Small intestine (tissue), 7 donors: ENCODE data around the gene NRM. TPM values are rescaled to one million over a fixed set of nuclear protein-coding genes. Genes with fewer than 3 reads are reported as not detected.

Experiments used
- DNase-seq, 2 donors: peaks; one replicate each; pipeline versions ENCODE4 v3.0.0 to v3.0.0-alpha.2; 2013
- FAIRE-seq: peaks from 2 replicates; lab custom pipeline; 2012; peaks lifted over from hg19 to GRCh38; lab: Jason Lieb, UNC
- H3K27ac ChIP-seq, 3 donors: one replicate each; pipeline ENCODE4 v1.5.1; 2013; ENCODE audit warnings: low read length in 2 of 3, mild to moderate bottlenecking in 2 of 3, control low read depth in 1 of 3, inconsistent platforms in 1 of 3, low read depth in 1 of 3, moderate library complexity in 1 of 3
- H3K27me3 ChIP-seq, 3 donors: one replicate each; pipeline ENCODE4 v1.6.1; 2013; ENCODE audit warnings: low read length in 3 of 3, inconsistent platforms in 1 of 3; ENCODE audit not compliant: control insufficient read depth in 3 of 3, insufficient read depth in 3 of 3
- H3K36me3 ChIP-seq, 3 donors: one replicate each; pipeline ENCODE4 v1.6.1; 2013; ENCODE audit warnings: low read length in 3 of 3, inconsistent platforms in 1 of 3, low read depth in 1 of 3, mild to moderate bottlenecking in 1 of 3, moderate library complexity in 1 of 3; ENCODE audit not compliant: control insufficient read depth in 3 of 3, insufficient read depth in 2 of 3
- H3K4me1 ChIP-seq, 3 donors: one replicate each; pipeline ENCODE4 v1.6.1; 2013; ENCODE audit warnings: low read length in 2 of 3, inconsistent platforms in 1 of 3, low read depth in 1 of 3, mild to moderate bottlenecking in 1 of 3, moderate library complexity in 1 of 3; ENCODE audit not compliant: control insufficient read depth in 3 of 3, insufficient read depth in 2 of 3
- H3K4me3 ChIP-seq, 3 donors: one replicate each; pipeline ENCODE4 v1.5.1; 2013; ENCODE audit warnings: low read length in 3 of 3, control low read depth in 1 of 3, inconsistent platforms in 1 of 3, low read depth in 1 of 3, mild to moderate bottlenecking in 1 of 3, moderate library complexity in 1 of 3
- H3K9me3 ChIP-seq, 2 donors: one replicate each; pipeline ENCODE4 v1.6.1; 2013; ENCODE audit warnings: low read depth in 1 of 2, low read length in 1 of 2; ENCODE audit not compliant: control insufficient read depth in 2 of 2, insufficient read depth in 1 of 2
- WGBS, 3 donors: extraction: QIAGEN DNeasy Blood & Tissue Kit; methylation state at CpG; one replicate each; pipeline ENCODE4 v1.1.7; 2013; 5-methylcytosine and 5-hydroxymethylcytosine counted together
- polyA plus RNA-seq, 4 donors: library from polyadenylated mRNA; stranded (reverse) in 3 of 4; unstranded in 1 of 4; fragments of 200-250 nt in 3 of 4; fragments of 120-200 nt in 1 of 4; gene quantifications; one replicate each; pipeline versions ENCODE4 v1.2.1 to v1.2.3, GENCODE V29; 2013
- donor health status: healthy with polysubstance abuse.
- donor health status: control.
- donor health status: control.
- donor health status: Bipolar disorder and iron deficiency.
- donor health status: healthy.

The NRM gene
- polyA plus RNA-seq, 4 donors = 1.1 to 14.2 (median 8.0) TPM

DNA sequence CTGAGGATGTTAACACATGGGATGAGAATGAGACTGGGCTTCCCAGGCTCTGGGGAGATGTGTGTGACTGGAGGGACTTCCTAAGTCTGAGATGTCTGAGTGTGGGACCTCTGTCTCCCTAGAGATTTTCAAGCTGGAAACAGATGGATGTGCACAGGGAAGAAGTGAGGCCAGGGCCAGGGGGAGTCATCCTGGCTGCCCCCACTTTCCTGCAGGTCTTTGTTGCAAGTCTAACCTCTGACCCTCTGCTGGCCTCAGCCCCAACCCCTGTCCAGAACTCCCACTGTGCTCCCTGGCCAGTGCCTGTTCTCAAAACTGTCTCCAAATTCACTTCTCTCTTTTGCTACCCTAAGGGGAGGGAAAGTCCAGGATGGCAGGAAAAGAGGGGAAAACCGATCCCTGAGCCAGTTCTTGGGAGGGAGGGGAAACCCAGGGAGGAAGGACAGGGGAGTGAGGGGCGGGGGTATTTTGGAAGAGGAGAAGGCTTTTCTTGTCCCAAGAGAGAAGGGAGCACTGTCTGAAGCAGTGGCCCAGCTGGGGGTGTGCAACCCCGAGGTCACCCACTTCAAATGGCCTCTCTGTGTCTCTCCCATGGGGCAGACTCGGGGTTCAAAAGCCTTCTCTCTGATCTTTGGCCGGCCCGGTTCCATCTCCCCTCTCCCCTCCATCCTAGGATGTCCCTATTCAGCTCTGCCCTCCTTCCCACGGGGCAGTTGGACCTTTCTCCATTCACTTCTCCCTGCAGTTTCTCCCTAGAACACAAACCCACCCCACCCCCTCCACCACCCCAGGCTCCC, 7.4 kb downstream of the NRM start:
- Histone ChIP-seq H3K36me3 (peaks cover 0 to 32% (median 0%) of the 10 kb centered on the region in 3 donors), H3K27me3 (peaks cover 0 to 18% (median 0%) of the 10 kb centered on the region in 3 donors), H3K9me3 (no peaks in the 10 kb centered on the region), H3K27ac (peak overlapping the region; percentile 36 to 94 (median 38)), H3K4me1 (peaks cover 0 to 28% (median 0%) of the 10 kb centered on the region in 3 donors), H3K4me3 (peak overlapping the region; percentile 37 to 81 (median 61))
- DNase-seq (no peak), FAIRE-seq (no peak)
- WGBS, 3 donors = 21 to 58% (median 53%) methylated on average over 7 of the region's 7 CpGs

- peaks cover 0 to 14% (median 0%) of the 10 kb centered on the region in 3 donors for H3K27me3 ChIP-seq
- peaks cover 0 to 19% (median 0%) of the 10 kb centered on the region in 3 donors for H3K4me1 ChIP-seq
- peak overlapping the region; percentile 37 to 81 (median 61) for H3K4me3 ChIP-seq
- peak overlapping the region; percentile 36 to 94 (median 38) for H3K27ac ChIP-seq
- no peaks in the 10 kb centered on the region for H3K9me3 ChIP-seq
- DNase-seq (peak; percentile 37 to 75), FAIRE-seq (no peak)
- WGBS, 3 donors = 24 to 68% (median 41%) methylated on average over 11 of the region's 11 CpGs
- peaks cover 0 to 40% (median 3%) of the 10 kb centered on the region in 3 donors for H3K36me3 ChIP-seq
Observed at GRCh38 chr6:30682143-30683117, 8.4 kb downstream of the NRM start.

DNA sequence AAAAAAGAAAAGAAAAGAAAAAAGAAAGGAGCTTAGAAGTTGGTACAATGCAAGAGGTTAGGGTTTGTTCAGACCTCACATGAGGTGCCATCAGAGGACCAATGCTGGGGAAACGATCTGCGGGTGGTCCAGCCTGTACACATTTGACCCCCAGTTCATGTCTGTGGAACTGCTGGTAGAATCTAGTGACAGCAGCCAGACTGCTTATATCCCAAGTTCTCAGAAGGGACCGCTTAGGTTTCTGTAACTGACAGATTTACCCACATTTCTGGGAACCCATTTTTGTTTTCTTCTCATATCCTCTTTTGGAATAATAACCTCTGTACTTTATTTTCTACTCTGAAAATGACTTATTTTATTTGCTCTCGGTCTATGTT, 9.0 kb downstream of the NRM start:
- Histone ChIP-seq H3K9me3 (no peaks in the 10 kb centered on the region), H3K27me3 (peaks cover 0 to 8% (median 0%) of the 10 kb centered on the region in 3 donors), H3K4me1 (peaks cover 0 to 17% (median 0%) of the 10 kb centered on the region in 3 donors), H3K27ac (peak overlapping the region; percentile 1 to 94 (median 36)), H3K36me3 (peaks cover 0 to 44% (median 8%) of the 10 kb centered on the region in 3 donors), H3K4me3 (peak overlapping the region in 2 of 3 donors; percentile 37 to 42)
- FAIRE-seq (no peak), DNase-seq (no peak)
- WGBS, 3 donors = 42 to 86% (median 52%) methylated on average over 4 of the region's 4 CpGs

GRCh38 chr6:30679765-30680535, 10.8 kb downstream of the NRM start:
- DNase-seq = no peak
- WGBS, 3 donors = 47 to 57% (median 51%) methylated on average over 7 of the region's 7 CpGs
- Histone ChIP-seq H3K27ac (peak overlapping the region in 1 of 3 donors; percentile 58), H3K4me3 (peak overlapping the region in 1 of 3 donors; percentile 29), H3K27me3 (no peaks in the 10 kb centered on the region), H3K9me3 (no peaks in the 10 kb centered on the region), H3K4me1 (peaks cover 0 to 10% (median 0%) of the 10 kb centered on the region in 3 donors), H3K36me3 (peaks cover 0 to 44% (median 15%) of the 10 kb centered on the region in 3 donors)
- FAIRE-seq = no peak

- Histone ChIP-seq H3K4me1 (peaks cover 0 to 10% (median 0%) of the 10 kb centered on the region in 3 donors), H3K36me3 (peaks cover 0 to 44% (median 15%) of the 10 kb centered on the region in 3 donors), H3K27ac (peak overlapping the region in 1 of 3 donors; percentile 58), H3K9me3 (no peaks in the 10 kb centered on the region), H3K27me3 (no peaks in the 10 kb centered on the region), H3K4me3 (peak overlapping the region in 1 of 3 donors; percentile 29)
- DNase-seq (peak; percentile 81 to 93), FAIRE-seq (no peak)
- WGBS, 3 donors = 3 to 8% (median 3%) methylated on average over 24 to 31 of the region's 31 CpGs
Observed at GRCh38 chr6:30678964-30679726, 11.6 kb downstream of the NRM start.

GRCh38 chr6:30676660-30677285, 14.0 kb downstream of the NRM start:
- H3K27me3 ChIP-seq = no peaks in the 10 kb centered on the region
- H3K4me3 ChIP-seq = no peak overlapping the region
- H3K9me3 ChIP-seq = no peaks in the 10 kb centered on the region
- peaks cover 0 to 9% (median 3%) of the 10 kb centered on the region in 3 donors for H3K4me1 ChIP-seq
- DNase-seq = no peak
- no peak for FAIRE-seq
- 80 to 86% (median 81%) methylated on average over 10 of the region's 10 CpGs for WGBS, 3 donors
- H3K27ac ChIP-seq = no peak overlapping the region
- peaks cover 0 to 35% (median 15%) of the 10 kb centered on the region in 3 donors for H3K36me3 ChIP-seq
